ENCODE data around the gene PLCB3. TPM values are rescaled to one million over a fixed set of nuclear protein-coding genes. Genes with fewer than 3 reads are reported as not detected.

The PLCB3 gene
- total and polyA plus RNA-seq, 10 of the 15 experiments (the other 5 are each of a cell fraction or from before 2014, with no cell fraction given) = 0.03 to 10.3 (median 3.3) TPM

DNA sequence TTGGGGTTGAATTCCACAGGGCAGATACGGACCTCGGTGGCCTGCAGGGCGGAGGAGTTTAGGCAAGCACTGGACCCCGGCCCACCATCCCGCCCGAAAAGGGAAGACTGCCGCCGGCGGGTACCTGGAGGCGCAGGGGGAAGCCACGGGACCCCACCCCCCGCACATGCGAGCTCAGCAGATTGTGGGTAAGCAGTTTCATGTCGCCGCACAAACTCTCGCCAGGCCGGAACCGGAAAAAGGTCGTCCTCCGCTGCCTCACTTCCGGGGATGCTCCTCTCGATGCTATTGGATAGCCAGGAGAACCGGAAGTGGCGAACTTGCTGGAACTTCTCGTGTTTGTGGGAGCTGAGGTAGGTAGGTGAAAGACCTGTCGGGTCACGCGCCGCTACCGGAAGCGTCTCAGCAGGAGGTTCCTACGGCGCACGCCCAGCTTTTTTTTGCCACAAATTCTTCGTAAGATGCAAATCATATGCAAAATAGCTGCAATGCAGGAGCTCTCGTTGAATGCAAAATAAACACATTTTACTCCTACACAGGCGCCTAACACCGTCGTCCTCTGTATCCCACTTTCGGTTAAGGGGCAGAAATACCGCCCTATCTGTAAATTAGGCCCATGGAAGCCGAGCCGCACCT is 66.1 kb downstream of the PLCB3 start, which contains the start of gene TRMT112 (continued):
- 0 out of 2 replicates have a peak, but pooled peaks have one; percentile 14 for TF ChIP-seq LARP7 (IDR thresholded peaks at IDR 0.05)
- TF ChIP-seq MEF2A (IDR thresholded peaks at IDR 0.05; ENCODE audit: insufficient read depth, low read depth, low read length) = 0 out of 2 replicates have a peak, but pooled peaks have one; percentile 3
- no peak; the same call in 1 of the 2 replicates for TF ChIP-seq IKZF1 (conservative IDR thresholded peaks at IDR 0.05)
- peak; percentile 75; the same call in 1 of the 2 replicates for TF ChIP-seq MXI1 (IDR thresholded peaks at IDR 0.05; ENCODE audit: low read depth, low read length)
- TF ChIP-seq ZBED1 (IDR thresholded peaks at IDR 0.05; ENCODE audit: borderline replicate concordance) = no peak
- no peak for TF ChIP-seq HDAC6 (IDR thresholded peaks at IDR 0.05; ENCODE audit: unreplicated experiment)
- peak; percentile 51; the same call in 1 of the 2 replicates for TF ChIP-seq SIN3A (IDR thresholded peaks at IDR 0.05; ENCODE audit: low read depth, low read length)
- TF ChIP-seq BMI1 (IDR thresholded peaks at IDR 0.05; ENCODE audit: borderline replicate concordance) = no peak
- peak; percentile 75 for TF ChIP-seq SMAD5 (IDR thresholded peaks at IDR 0.05; ENCODE audit: low read depth)
- TF ChIP-seq NBN (IDR thresholded peaks at IDR 0.05) = 0 out of 2 replicates have a peak, but pooled peaks have one; percentile 27
- no peak for TF ChIP-seq STAT1 (conservative IDR thresholded peaks at IDR 0.05)
- TF ChIP-seq RBBP5 (conservative IDR thresholded peaks at IDR 0.05) = no peak
- TF ChIP-seq SPI1 (IDR thresholded peaks at IDR 0.05; ENCODE audit: borderline replicate concordance, insufficient read depth, low read depth, low read length) = peak; percentile 52; the same call in 1 of the 2 replicates
- TF ChIP-seq MTA2 (IDR thresholded peaks at IDR 0.05; ENCODE audit: low read depth) = peak; percentile 28; the same call in 1 of the 2 replicates
- TF ChIP-seq ELK1 (IDR thresholded peaks at IDR 0.05; ENCODE audit: low read depth, low read length) = peak; percentile 93
- peak; percentile 76 for TF ChIP-seq USF1 (IDR thresholded peaks at IDR 0.05; ENCODE audit: borderline replicate concordance, extremely low read length, insufficient read depth, low read depth, low read length)
- no peak for TF ChIP-seq ZNF24 (IDR thresholded peaks at IDR 0.05)
- no peak for TF ChIP-seq KLF5 (IDR thresholded peaks at IDR 0.05; ENCODE audit: partially characterized antibody)
- TF ChIP-seq NFYB (IDR thresholded peaks at IDR 0.05; ENCODE audit: insufficient read depth, low read depth, low read length) = peak; percentile 90
- TF ChIP-seq, protein P1, sequence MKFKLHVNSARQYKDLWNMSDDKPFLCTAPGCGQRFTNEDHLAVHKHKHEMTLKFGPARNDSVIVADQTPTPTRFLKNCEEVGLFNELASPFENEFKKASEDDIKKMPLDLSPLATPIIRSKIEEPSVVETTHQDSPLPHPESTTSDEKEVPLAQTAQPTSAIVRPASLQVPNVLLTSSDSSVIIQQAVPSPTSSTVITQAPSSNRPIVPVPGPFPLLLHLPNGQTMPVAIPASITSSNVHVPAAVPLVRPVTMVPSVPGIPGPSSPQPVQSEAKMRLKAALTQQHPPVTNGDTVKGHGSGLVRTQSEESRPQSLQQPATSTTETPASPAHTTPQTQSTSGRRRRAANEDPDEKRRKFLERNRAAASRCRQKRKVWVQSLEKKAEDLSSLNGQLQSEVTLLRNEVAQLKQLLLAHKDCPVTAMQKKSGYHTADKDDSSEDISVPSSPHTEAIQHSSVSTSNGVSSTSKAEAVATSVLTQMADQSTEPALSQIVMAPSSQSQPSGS (IDR thresholded peaks at IDR 0.05; ENCODE audit: low read length) = peak; percentile 39; the same call in 1 of the 2 replicates
- TF ChIP-seq POLR2A (IDR thresholded peaks at IDR 0.05; ENCODE audit: low read depth, low read length) = peak; percentile 93
- peak; percentile 76; the same call in 1 of the 2 replicates for TF ChIP-seq CHD1 (IDR thresholded peaks at IDR 0.05; ENCODE audit: low read depth, low read length)
- TF ChIP-seq NR2F1 (conservative IDR thresholded peaks at IDR 0.05) = peak; percentile 60; the same call in 1 of the 2 replicates
- peak; percentile 13; the same call in 1 of the 2 replicates for TF ChIP-seq GATAD2B (conservative IDR thresholded peaks at IDR 0.05; ENCODE audit: low read depth)
- no peak for TF ChIP-seq KAT2A (conservative IDR thresholded peaks at IDR 0.05; ENCODE audit: control insufficient read depth, low read depth, low read length)
- TF ChIP-seq HCFC1 (IDR thresholded peaks at IDR 0.05; ENCODE audit: low read length) = peak; percentile 65; the same call in 1 of the 2 replicates
- TF ChIP-seq ZBTB33 (IDR thresholded peaks at IDR 0.05) = no peak
- peak; percentile 53; the same call in 1 of the 2 replicates for TF ChIP-seq BACH1 (IDR thresholded peaks at IDR 0.05; ENCODE audit: borderline replicate concordance)
